Lung microvascular endothelial cell (primary cell): ENCODE data around the gene NR1H2. TPM values are rescaled to one million over a fixed set of nuclear protein-coding genes. Genes with fewer than 3 reads are reported as not detected.
A peak's percentile ranks its signal among the peaks of the same experiment; 100 is the strongest.
"Not testable (repeated sequence)": the region's sequence is repeated elsewhere in the genome, so short reads cannot be mapped to it uniquely, and the experiment has no call there.

Experiments
- DNase-seq, 2 donors: peaks; one replicate each; pipeline versions ENCODE4 v3.0.0 to v3.0.0-alpha.2; 2010; ENCODE audit warnings: low read depth in 2 of 2
- total RNA-seq: library from RNA; depleted of rRNA; stranded (reverse); fragments of >200 nt; gene quantifications from 2 replicates; pipeline ENCODE4 v1.2.1, GENCODE V29; 2014

The NR1H2 gene
- total RNA-seq, result 35.5 and 66.7 TPM in 2 replicates

DNA sequence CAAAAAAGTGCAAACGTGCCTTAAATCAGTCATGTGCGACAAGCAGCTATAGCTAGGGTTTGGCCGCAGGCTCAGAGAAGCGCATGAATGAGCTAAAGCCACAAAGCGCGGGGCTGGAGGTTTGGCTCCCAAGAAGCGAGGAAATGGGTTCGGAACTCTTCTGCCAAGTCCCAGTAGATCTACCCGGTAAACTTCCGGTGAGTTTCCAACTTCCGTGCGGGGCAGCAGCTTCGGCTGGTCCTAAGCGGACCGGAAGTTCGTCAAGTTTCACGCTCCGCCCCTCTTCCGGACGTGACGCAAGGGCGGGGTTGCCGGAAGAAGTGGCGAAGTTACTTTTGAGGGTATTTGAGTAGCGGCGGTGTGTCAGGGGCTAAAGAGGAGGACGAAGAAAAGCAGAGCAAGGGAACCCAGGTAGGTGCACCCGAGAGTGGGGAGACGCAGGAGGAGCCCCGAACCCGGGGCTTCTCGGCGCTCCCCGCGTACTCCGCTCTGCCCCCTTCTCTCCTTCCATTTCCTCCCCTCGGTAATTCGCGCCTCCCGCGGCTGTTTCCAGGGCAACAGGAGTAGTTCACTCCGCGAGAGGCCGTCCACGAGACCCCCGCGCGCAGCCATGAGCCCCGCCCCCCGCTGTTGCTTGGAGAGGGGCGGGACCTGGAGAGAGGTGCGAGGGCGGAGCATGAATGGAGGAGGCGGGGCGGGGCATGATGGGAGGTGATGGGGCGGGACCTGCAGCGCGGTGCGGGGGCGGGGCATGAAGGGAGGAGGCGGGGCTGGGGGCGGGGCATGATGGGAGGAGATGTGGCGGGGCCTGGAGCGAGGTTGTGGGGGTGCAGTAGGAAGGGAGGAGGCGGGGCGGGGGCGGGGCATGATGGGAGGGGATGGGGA is at the start of gene NR1H2:
NR1H2 (plus strand) TSS at position 292 of the 885 bp plus-strand sequence. CDS start 1,149 bp downstream, outside the sequence.
- peak; percentile 99 for DNase-seq

DNA sequence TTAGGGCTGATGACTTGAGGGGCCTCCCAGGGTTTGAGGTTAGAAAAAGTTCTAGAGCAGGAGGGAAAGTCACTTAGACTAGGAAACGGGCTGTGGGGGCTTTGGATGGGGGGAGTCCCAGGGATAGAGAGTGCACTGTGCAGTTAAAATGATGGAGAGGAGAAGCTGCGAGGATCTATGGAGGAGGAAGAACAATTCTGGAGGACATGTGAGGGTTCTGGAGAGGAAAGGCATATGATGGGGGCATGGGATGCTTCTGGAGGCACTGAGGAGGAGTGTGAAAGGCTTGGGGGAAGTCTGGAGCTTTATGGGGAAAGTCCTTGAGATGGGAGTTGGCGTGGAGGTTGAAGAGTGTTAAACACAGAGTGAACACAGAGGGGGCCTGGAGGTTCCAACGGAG is 49.2 kb upstream of the NR1H2 start:
- DNase-seq, result no peak

DNA sequence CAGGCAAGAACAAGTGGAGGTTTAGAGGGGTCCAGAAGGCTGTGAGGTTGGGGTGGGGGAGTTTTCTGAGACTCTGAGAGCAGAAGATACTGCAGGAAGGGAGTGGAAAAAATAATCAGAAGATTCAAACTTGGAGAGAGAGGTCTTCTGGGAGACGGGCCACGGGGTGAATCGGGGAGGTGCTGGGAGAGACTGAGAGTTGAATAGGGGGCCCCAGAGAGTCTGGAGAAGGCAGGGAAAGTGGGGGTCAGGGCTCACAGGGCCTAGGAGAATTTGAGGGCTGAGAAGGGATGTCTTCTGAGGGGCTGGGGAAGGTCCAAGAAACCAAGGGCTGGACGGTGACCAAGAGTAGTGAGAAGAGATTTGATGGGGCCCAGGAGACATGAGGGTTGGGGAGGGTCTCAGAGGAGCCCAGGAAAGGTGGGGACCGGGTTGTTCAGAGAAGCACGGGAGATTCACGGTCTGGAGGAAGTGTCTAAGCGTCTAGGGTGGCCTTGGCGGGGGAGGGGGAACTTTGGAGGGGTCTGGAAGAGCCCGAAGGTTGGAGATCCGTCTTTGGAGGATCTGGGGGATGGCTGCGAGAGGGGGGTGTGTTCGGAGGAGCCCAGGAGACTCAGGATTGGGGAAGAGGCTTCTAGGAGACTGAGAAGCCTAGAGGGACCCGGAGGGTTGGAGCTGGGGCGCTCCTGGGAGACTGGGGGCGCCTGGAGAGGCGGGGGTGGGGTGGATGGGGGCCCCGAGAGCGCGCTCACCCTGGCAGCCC is 48.6 kb upstream of the NR1H2 start:
- DNase-seq, result no peak

DNA sequence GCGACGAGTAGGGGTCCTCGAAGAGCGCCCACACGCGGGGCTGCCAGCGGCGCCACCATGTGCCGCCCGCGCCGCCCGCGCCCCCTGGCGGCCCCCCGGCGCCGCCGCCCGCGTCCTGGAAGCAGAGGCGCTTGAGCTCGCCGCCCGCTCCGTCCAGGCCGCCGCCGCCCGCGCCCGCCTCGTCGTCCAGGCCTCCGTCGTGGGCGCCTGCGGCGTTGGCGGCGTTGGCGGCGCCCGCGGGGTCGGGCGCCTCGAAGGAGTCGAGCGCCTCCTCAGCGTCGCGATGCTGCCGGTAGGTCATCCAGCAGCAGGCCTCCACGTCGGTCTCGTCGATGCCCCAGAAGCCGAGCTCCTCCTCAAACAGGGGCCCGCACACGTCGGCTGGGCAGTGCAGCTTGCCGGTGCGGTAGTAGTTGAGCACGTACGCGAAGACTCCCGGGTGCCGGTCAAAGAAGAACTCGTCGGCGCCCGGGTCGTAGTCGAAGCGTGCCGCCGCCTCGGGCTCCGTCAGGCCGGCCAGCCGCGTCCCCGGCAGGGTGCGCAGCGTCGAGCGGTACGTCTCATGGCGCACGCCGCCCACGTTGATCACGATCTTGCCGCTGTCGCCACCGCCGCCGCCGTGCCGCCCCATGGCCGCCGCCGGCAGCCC is 47.9 kb upstream of the NR1H2 start:
- peak; percentile 28 to 33 for DNase-seq

DNA sequence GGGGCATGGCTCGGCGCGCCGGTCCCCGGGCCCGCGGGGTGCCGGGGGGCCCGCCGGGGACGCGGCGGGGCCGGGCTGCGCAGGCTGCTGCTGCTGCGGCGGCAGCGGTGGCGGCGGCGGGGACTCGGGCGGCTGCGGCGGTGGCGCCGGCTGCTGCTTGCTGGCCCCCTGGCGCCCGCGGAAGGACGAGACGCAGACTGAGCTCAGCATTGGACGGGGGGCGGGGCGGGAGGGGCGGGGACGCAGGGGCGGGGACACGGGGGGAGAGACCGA is 47.4 kb upstream of the NR1H2 start:
- DNase-seq, result no peak

DNA sequence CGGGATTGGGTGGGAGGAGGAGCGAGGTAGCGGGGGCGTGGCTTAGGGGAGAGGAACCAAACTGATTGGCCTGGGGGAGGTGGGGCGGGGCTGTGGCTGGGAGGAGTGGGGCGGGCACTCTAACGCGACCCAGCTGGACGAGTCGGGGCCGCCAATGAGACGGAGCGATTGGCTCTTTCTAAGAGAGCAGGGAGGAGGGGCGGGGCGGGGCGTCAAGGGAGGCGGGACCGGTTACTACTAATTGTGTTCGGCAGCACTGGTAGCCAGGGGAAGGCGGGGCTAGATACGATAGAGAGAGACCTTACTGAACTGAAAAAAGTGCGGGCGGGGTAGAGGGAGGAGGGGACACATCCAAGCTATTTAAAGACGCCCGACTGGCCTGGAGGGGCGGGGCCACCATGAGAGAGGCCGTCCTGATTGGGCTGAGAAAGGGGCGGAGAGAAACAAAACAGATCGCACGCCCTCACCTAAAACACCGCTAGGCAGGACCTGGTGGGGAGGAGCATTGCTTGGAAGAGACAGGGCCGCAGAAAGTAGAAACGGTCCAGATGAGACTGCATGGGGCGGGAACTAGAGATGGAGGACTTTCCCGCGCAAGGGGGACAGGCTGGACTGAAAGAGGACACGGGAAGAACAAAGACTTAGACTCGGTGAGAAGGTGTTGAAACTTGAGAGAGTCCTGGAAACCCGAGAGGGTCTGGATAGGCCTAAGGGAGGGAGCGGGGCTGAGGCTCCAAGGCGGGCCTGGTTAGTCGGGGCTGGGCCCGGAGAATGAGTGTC is 46.9 kb upstream of the NR1H2 start, which contains the start of gene KCNC3:
KCNC3 (minus strand) TSS at position 232 of the 780 bp plus-strand sequence. CDS start 295 bp downstream, outside the sequence.
- peak; percentile 100 for DNase-seq

DNA sequence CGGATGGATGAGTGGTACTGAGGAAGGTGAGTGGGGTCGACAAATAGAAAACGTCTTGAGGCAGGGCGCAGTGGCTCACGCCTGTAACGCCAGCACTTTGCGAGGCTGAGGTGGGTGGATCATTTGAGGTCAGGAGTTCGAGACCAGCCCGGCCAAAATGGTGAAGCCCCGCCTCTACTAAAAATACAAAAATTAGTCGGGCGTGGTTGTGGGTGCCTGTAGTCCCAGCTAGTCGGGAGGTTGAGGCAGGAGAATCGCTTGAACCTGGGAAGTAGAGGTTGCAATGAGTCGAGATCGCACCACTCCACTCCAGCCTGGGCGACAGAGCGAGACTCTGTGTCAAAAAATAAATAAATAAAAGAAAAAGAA is 46.3 kb upstream of the NR1H2 start:
- not testable (repeated sequence) for DNase-seq

DNA sequence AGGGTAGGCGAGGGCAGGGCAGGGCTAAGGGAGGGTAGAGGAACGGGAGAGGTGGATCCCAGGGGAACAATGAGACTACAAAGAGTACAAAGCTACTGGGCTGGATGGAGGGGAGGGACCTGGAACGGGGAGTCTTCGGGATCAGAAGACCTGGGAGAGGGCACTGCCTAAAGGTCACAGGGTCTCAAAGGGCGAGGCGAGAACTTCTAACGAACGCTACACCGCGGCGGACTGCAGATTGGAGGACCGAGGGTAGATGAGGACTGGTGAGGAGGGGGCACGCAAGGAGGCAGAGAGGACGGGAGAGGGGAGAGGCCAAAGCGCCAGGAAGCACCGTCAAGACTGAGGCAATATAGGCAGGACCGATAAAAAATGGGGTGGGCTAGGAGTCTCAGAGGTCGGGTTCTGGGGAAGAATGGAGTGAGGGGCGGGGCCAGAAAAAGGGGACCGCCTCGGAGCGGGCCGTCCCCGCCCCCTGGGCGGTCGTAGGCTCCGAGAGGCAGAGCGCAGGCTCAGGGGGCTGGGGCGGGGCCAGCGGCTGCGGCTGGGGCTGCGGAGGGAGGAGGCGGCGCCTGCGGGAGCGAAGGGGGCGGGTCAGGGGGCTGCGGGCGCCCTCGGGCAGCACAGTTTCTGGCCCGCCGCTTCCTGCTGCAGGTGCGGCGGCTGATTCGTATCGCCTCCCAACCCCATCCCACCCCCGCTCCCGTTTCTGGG is 45.7 kb upstream of the NR1H2 start:
- peak; percentile 77 to 81 for DNase-seq

DNA sequence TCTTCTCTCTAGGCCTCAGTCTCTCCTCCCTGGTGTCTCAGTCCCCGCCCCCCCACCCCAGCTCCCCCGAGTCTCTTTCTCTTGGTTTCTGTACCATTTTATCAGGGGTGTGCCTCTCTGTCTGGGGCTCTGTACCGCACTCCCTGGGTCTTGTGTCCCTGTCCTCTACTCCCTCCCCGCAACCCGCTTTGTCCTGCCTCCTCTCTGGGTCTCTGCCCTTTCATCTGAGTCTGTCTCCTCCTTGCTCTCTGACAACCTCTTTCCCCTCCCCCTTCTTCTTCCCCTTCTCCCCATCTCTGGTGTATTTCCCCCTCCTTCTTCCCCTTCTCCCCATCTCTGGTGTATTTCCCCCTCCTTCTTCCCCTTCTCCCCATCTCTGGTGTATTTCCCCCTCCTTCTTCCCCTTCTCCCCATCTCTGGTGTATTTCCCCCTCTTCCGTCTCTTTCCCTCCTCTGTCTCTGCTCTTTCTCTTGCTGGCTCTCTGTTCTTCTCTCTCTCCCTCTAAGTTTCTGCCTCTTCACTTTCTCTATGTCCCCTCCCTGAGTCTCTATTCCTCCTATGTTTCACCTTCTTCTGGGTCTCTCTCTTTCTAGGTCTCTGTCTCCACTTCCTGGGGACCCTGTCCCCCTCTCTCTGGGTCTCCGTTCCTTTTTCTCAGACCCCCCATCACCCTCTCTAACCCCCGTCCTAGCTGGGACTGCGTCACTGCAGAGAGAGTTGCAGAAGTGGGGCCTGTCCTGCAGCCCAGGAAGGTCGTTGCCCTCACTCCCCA is 44.9 kb upstream of the NR1H2 start:
- no peak for DNase-seq

DNA sequence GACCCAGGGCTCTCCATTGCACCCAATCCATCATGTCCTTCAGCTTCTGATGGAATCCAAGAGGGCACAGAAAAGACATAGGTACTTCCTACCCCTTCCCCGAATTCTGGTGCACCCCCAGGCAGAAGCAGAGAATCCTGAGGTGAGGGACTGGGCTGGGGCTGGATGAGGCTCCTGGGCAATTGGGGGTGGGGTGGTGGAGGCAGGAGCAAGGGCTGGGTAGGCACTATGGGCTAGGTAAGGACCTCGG is 44.3 kb upstream of the NR1H2 start:
- DNase-seq, result no peak

DNA sequence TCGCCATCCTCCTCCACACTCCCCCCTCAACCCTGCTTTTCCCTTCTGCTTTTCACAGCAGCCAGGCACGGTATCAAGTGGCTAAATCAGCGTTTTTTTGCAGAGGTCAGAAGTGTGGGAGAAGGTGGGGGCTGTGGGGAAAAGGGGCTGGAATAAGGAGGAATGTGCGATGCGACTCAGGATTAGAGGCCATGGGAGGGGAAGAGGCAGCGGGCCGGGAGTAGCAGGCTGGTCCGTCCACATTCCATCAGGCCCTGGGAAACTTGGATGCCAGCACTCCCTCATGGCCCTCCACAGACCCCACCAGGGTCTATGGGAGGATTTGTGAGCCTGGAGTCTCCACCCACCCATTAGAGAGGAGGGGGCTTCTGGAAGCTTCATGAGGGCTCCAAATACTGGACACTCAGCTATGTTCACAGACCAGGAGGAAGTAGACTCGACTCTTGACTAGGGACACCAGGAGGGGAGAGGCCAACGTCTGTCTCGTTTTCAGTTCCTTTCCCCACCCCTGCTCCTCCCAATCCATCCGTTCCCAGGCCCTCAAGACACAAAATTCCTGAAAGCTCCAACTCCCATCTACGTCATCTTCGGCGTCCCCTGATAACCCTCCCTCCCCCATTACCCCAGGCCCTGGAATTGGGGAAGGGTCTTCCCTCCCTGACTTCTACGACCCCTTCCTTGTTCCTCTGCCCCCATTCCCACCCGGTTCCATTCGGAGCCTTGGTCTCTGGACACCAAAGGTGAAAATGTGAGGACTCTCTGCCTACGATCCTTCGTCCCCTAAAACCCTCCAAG is 43.8 kb upstream of the NR1H2 start:
- DNase-seq, result no peak

DNA sequence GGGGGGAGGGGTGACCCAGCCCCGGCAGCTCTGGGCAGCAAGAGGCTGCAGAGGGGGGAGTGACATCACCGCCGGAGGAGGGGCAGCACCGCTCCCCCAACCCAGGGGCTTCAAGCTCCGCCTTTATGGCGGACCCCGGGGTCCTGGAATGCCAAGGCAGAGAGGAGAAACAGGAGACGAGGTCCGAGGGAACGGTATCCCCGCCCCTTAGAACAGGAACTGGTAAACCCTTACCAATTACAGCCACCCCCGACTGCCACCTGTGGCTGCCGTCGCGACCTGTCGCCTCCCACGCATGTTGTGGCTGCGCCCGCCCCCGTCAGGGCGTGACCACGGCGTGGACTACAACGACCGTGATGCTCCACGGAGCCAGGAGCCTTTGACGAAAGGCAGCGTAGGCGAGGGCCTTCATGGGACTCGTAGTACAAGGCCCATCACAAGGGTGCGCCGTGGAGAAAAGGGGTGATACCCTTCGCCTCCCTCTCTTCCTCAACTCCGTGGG is 43.0 kb upstream of the NR1H2 start:
- peak; percentile 93 to 95 for DNase-seq

DNA sequence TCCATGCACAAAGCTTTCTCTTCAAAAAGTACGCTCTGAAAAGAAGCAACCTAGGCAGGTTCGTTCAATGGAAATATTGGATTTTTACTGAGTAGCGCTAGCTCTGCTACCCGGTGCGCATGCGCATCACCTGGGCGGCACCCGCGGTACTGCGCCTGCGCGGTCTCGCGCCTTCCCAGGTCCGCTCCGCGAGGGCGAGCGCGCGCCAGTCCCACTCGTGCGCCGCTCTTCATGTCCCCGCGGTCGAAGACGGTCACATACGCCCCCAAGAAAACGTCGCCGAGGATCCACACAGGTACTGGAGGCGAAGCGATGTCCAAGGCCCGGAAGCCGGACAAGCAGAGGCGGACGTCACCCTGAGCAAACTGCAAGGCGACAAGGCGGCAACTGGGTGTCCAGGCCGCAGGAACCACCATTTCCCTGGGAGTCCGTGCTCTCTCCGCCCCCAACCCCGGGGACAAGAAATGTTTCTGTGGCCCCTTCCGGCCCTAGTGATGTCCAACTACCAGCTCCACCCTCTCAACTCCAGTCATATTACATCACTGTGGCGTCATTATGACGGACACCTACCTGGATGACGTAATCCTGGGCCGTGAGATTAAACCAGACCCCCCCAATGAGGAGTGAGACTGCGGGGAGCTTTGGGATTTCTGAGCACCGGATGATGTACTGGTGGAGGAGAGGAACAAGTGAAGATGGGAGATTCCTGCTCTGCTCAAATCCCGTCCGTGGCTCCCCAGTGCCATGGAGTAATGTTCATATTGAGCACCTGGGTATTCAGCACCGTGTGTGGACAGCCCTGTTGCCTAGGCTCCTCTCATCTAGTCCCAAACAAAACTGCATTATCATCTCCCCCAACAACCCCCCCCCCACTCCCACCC is 42.3 kb upstream of the NR1H2 start:
- no peak for DNase-seq

DNA sequence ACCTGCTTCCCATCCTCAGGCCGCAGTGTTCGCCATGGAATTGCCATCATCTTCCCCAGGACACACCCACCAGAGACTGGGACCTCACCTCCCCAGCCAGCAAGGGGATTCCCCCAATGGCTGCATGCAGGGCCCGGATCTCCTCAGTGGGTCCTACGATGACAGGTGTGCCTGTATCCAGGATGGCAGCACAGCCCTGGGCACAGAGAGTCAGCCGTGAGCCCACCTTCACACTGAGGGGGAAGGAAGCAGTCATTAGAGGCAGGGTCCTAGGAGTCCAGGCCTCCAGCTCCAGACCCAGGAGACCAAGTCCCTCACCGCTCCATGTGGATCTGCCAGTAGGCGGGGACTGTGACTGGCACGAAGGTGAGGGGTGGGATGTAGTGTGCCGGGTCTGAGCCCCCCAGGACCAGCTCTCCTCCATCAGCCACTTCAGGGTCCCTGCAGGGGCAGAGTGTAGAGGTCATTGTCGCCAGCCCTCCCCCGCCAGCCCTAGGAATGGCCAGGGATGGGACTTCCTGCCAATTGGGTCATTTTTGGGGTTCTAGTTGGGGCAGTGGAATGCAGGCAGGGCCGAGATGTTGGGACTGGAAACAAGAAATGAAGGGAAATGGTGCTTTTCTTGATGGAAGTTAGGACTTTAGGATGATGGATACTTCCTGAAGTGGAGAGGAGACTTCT is 41.4 kb upstream of the NR1H2 start:
- DNase-seq, result no peak

DNA sequence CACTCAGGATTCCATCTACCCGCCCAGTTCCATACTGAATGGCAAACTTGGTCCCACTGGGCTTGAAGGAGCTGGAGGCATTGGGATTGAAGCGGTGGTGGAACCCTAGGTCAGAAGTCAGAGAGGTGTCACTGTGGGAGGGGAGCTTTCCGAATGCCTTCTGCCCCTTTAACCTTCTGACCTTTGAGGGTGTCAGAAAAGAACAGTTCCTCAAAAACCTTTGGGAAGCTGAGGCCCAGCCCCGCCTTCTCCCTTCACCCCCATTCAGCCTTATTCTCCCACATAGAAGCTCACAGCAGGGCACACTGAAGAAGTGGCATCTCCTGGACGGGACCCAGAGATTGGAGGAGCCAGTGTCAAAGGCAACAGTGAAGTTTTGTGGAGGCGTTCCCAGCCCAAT is 39.2 kb upstream of the NR1H2 start:
- not testable (repeated sequence) for DNase-seq

DNA sequence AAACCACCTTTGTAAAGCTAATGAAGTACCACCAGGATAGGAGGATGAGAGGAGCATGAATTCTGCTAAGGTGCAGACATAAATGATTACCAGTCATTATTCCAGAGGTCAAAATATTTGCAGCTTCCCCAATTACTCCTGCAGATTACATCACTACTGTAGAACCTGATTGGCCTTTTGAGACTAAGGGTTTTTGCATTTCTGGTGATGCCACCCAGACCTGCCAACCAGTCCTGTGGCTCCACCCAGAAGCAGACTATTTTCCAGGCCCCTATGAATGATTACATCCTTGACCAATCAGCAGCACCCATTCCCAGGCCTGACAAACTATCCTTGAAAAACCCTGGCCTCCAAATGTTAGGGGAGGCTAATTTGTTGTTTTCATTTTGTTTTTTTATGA is 35.9 kb upstream of the NR1H2 start:
- DNase-seq, result no peak

DNA sequence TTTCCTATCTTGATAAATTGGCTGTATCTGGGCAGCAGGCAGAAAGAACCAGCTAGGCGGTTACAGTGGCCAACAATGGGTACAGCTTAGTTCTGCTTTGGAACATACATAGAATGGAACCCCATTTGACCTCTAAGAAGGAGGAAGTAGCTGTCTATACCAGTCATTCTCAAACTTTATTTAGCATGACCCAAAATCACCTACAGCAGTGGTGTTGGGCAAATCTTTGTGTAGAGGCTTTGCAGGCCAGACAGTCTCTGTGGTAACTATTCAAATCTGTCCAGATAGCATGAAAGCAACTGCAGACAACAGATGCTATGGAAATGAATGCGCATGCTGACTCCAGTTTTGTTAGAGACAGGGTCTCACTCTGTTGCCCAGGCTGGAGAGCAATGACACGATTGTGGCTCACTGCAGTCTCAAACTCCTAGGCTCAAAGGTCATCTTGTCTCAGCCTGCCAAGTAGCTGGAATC is 35.1 kb upstream of the NR1H2 start:
- DNase-seq, result no peak
